SH-SY5Y (cell line): Measurements from ENCODE around the gene MAST2.

Experiments used
- GATA2 ChIP-seq: IDR thresholded peaks from 2 replicates; pipeline ENCODE4 v1.6.1; 2011; ENCODE audit warnings: mild to moderate bottlenecking, low read depth, low read length
- GATA3 ChIP-seq: IDR thresholded peaks from 2 replicates; pipeline ENCODE4 v1.6.1; 2011; ENCODE audit warnings: low read depth, mild to moderate bottlenecking, low read length, moderate library complexity

- no peak for TF ChIP-seq GATA3
- TF ChIP-seq GATA2: no peak
These were observed 165.7 kb downstream of the MAST2 start for GRCh38 chr1:45968941-45969666.
